ENCODE measurements around the gene ADORA3.

- TF ChIP-seq CTCF (conservative IDR thresholded peaks at IDR 0.05; ENCODE audit: low read length), result no peak
- TF ChIP-seq EZH2phosphoT487 (IDR thresholded peaks at IDR 0.05; ENCODE audit: borderline replicate concordance, low read depth, low read length), result no peak
These were observed 22.8 kb downstream of the ADORA3 start for GRCh38 chr1:111480674-111481073.
